ENCODE results near the gene SNX25. TPM values are rescaled to one million over a fixed set of nuclear protein-coding genes. Genes with fewer than 3 reads are reported as not detected.

Gene SNX25
- total RNA-seq, 4 donors from 2014 or later = 19.9 to 23.8 (median 21.5) TPM

DNA sequence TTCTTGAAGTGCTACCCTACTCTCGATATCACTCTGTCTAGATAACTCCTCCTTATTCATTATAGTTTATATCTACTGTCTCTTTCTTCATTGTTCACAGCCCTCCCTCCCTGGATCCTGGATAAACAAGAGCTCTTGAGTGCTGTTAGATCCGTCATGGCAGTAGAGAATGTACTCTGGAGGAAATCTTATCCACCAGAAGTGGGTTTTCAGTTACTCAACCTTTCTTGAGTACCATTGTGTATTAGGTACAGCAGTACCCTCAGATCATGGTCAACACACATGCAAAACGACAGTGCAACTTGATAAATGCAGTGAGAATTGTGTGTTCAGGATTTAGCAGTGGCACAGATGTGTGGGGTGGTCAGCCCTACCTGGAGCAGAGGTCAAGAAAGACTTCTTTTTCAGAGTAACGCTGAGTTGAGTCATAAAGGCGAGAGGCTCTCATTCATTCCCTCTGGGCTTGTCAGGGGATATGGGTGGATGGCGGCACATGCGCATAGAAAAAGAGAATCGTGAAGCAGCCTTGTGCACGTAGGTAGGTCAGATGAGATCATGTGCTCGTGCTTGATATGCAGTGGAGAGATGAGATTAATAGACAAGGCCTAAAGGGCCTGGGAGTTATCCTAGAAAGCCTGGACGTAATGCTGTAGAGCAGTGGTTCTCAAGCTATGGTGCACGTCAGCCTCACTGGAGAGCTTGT, 89.5 kb downstream of the SNX25 start:
- DNase-seq (ENCODE audit: extremely low spot score) = no peak
- H3K36me3 ChIP-seq = peaks cover 0 to 9% (median 4%) of the 10 kb centered on the region in 4 donors
- intact Hi-C loops (cut with DNase I) = no loop called here
- no peaks in the 10 kb centered on the region for H3K27me3 ChIP-seq
- no peaks in the 10 kb centered on the region for H3K9me3 ChIP-seq
- H3K4me1 ChIP-seq = no peaks in the 10 kb centered on the region
- no peak overlapping the region for H3K27ac ChIP-seq (replicated peaks in 1 of 4)
- H3K4me3 ChIP-seq = no peak overlapping the region
- no peak for TF ChIP-seq POLR2A (IDR thresholded peaks at IDR 0.05; ENCODE audit: low read depth)
- TF ChIP-seq POLR2AphosphoS5 (IDR thresholded peaks at IDR 0.05) = no peak
- TF ChIP-seq, protein P1, sequence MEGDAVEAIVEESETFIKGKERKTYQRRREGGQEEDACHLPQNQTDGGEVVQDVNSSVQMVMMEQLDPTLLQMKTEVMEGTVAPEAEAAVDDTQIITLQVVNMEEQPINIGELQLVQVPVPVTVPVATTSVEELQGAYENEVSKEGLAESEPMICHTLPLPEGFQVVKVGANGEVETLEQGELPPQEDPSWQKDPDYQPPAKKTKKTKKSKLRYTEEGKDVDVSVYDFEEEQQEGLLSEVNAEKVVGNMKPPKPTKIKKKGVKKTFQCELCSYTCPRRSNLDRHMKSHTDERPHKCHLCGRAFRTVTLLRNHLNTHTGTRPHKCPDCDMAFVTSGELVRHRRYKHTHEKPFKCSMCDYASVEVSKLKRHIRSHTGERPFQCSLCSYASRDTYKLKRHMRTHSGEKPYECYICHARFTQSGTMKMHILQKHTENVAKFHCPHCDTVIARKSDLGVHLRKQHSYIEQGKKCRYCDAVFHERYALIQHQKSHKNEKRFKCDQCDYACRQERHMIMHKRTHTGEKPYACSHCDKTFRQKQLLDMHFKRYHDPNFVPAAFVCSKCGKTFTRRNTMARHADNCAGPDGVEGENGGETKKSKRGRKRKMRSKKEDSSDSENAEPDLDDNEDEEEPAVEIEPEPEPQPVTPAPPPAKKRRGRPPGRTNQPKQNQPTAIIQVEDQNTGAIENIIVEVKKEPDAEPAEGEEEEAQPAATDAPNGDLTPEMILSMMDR (IDR thresholded peaks at IDR 0.05) = no peak
- no peak for TF ChIP-seq EP300 (IDR thresholded peaks at IDR 0.05)
- 82% methylated on average over 12 of the region's 12 CpGs for WGBS

DNA sequence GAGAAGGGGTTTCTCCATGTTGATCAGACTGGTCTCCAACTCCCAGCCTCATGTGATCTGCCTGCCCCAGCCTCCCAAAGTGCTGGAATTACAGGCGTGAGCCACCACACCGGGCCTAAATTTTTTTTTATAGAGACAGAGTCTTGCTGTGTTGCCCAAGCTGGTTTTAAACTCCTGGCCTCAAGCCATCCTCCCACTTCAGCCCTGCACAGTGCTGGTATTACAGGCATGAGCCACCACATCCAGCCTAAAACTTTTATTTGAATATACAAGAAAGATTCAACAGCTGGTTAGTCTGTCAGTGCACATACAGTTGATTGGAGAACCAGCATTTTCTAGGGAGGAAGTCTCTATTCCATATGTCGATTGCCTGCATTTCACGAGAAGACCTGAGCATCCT, 95.1 kb downstream of the SNX25 start:
- WGBS = 83% methylated on average over 4 of the region's 4 CpGs
- no peak for DNase-seq (ENCODE audit: extremely low spot score)
- TF ChIP-seq POLR2A (IDR thresholded peaks at IDR 0.05; ENCODE audit: low read depth) = no peak
- no peak for TF ChIP-seq EP300 (IDR thresholded peaks at IDR 0.05)
- no peak for TF ChIP-seq POLR2AphosphoS5 (IDR thresholded peaks at IDR 0.05)
- TF ChIP-seq, protein P1 (IDR thresholded peaks at IDR 0.05) = no peak
- no peak overlapping the region for H3K4me3 ChIP-seq
- intact Hi-C loops (cut with DNase I) = no loop called here
- H3K4me1 ChIP-seq = no peaks in the 10 kb centered on the region
- H3K9me3 ChIP-seq = no peaks in the 10 kb centered on the region
- H3K27ac ChIP-seq (replicated peaks in 1 of 4) = no peak overlapping the region
- peaks cover 0 to 10% (median 7%) of the 10 kb centered on the region in 4 donors for H3K36me3 ChIP-seq
- H3K27me3 ChIP-seq = no peaks in the 10 kb centered on the region

DNA sequence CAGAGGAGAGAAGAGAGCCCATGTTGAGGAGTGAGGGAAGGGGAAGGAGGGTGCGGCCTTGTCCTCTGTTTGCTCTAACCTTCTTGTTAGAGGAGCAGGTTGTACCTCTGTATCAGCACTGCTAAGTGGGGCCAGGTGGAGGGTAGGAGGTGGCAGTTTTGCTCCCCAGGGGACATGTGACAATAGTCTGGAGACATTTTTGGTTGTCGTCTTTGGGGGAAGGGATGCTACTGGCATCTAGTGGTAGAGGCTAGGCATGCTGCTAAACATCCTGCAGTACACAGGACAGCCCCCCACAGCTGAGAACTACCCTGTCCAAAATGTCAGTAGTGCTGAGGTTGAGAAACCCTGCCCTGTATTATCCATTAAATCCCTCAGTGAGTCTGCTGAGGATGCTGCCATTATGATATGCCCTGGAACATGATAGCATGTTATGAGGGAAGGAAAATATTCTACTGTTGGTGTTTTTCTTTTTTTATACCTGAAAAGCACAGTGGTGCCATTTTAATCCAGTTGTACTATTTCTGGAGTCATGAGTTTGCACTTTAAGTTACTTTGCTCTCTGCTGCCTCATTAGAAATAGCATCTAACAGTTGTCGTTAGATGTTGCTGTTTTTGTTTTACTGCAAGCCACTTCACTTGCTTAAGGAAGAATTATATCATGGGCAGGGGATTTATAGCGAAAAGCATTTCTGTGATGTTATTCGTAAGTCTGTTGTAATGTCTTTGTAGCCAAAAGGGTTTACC, 95.7 kb downstream of the SNX25 start:
- no peaks in the 10 kb centered on the region for H3K27me3 ChIP-seq
- H3K36me3 ChIP-seq = peaks cover 0 to 15% (median 10%) of the 10 kb centered on the region in 4 donors
- H3K4me3 ChIP-seq = no peak overlapping the region
- 90% methylated on average over 5 of the region's 5 CpGs for WGBS
- no peaks in the 10 kb centered on the region for H3K4me1 ChIP-seq
- H3K9me3 ChIP-seq = no peaks in the 10 kb centered on the region
- intact Hi-C loops (cut with DNase I) = no loop called here
- no peak for DNase-seq (ENCODE audit: extremely low spot score)
- H3K27ac ChIP-seq (replicated peaks in 1 of 4) = no peak overlapping the region
- no peak for TF ChIP-seq POLR2AphosphoS5 (IDR thresholded peaks at IDR 0.05)
- TF ChIP-seq POLR2A (IDR thresholded peaks at IDR 0.05; ENCODE audit: low read depth) = no peak
- TF ChIP-seq, protein P1 (IDR thresholded peaks at IDR 0.05) = peak in 1 of 3 experiments; percentile 12
- TF ChIP-seq EP300 (IDR thresholded peaks at IDR 0.05) = no peak

DNA sequence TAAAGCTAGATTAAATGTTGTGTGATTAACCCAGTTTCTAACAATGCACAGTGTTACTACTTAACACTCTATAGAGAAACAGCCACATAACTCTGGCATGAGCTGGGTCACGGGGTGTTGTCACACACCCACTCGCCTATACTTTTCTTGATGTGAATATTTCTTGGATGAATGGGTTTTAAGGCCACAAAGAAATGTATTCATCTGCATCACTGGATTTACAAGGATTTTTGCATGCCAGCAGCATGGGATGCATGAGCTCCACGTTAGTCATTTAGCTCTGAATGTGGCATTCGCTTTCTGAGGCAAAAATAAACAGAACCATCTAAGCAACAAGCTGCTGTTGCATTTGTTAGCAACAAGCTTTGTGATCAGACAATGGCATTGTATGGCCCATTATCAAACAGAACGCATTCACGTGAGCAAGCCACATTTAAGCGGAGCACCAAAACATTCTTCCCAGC, 96.6 kb downstream of the SNX25 start:
- intact Hi-C loops (cut with DNase I) = no loop called here

More for the DNA sequence above, 96.6 kb downstream of the SNX25 start:
- DNase-seq (ENCODE audit: extremely low spot score) = no peak
- TF ChIP-seq EP300 (IDR thresholded peaks at IDR 0.05) = no peak
- TF ChIP-seq, protein P1 (IDR thresholded peaks at IDR 0.05) = no peak
- no peak for TF ChIP-seq POLR2AphosphoS5 (IDR thresholded peaks at IDR 0.05)
- TF ChIP-seq POLR2A (IDR thresholded peaks at IDR 0.05; ENCODE audit: low read depth) = no peak
- H3K9me3 ChIP-seq = no peaks in the 10 kb centered on the region
- H3K36me3 ChIP-seq = peaks cover 6 to 23% (median 17%) of the 10 kb centered on the region in 4 donors
- no peak overlapping the region for H3K27ac ChIP-seq (replicated peaks in 1 of 4)
- 89% methylated on average over 7 of the region's 7 CpGs for WGBS
- H3K4me3 ChIP-seq = no peak overlapping the region
- H3K27me3 ChIP-seq = no peaks in the 10 kb centered on the region
- no peaks in the 10 kb centered on the region for H3K4me1 ChIP-seq

Measured in esophagus muscularis mucosa (tissue), 4 donors.